ENCODE measurements around the gene GRK3.

GRCh38 chr22:25770333-25770732 is 205.9 kb downstream of the GRK3 start:
- TF ChIP-seq CTCF (conservative IDR thresholded peaks at IDR 0.05) (no peak), EZH2 (IDR thresholded peaks at IDR 0.05; ENCODE audit: low read depth) (no peak)
